Activated naive CD4-positive, alpha-beta T cell treated with anti-CD3 and anti-CD28 coated beads for 36 hours (primary cell): ENCODE results near the gene MRPL23. TPM values are rescaled to one million over a fixed set of nuclear protein-coding genes. Genes with fewer than 3 reads are reported as not detected.

Source experiments
- CTCF ChIA-PET: fragments of 350-600 bp; sonication (Branson Sonifier 250); formaldehyde crosslinking; loops from one replicate; lab custom pipeline; 2021; ENCODE audit warnings: antibody characterized with exemption; lab: Charles Lee
- DNase-seq: peaks from one replicate; pipeline ENCODE4 v3.0.0-alpha.2; 2020
- H3K27ac Mint-ChIP-seq: one replicate; pipeline ENCODE4 v1.8.0; 2021; ENCODE audit warnings: mild to moderate bottlenecking, mixed read lengths
- H3K27me3 Mint-ChIP-seq: one replicate; pipeline ENCODE4 v1.8.0; 2021; ENCODE audit warnings: low read depth, mixed read lengths
- H3K36me3 Mint-ChIP-seq: one replicate; pipeline ENCODE4 v1.8.0; 2021; ENCODE audit warnings: low read depth, mixed read lengths
- H3K4me1 Mint-ChIP-seq: one replicate; pipeline ENCODE4 v1.8.0; 2021; ENCODE audit warnings: low read depth, mixed read lengths
- H3K4me3 Mint-ChIP-seq: one replicate; pipeline ENCODE4 v1.8.0; 2021; ENCODE audit warnings: mild to moderate bottlenecking, moderate library complexity, mixed read lengths
- H3K9me3 Mint-ChIP-seq: one replicate; pipeline ENCODE4 v1.8.0; 2021; ENCODE audit warnings: mixed read lengths
- intact Hi-C: fragments of 100-400 bp; cut with micrococcal nuclease; formaldehyde crosslinking; loops from one replicate; pipeline ENCODE4 v1.15.1; 2023
- total RNA-seq, 2 experiments: library from RNA; stranded (reverse); gene quantifications; one replicate each; pipeline ENCODE4 v1.2.3, GENCODE V29; 2021

Gene MRPL23
- total RNA-seq, 2 experiments from 2014 or later, result 125 to 127 TPM

- Mint-ChIP-seq H3K4me3 (no peak overlapping the region), H3K27me3 (peaks cover 3% of the 10 kb centered on the region), H3K9me3 (peaks cover 3% of the 10 kb centered on the region), H3K36me3 (no peaks in the 10 kb centered on the region), H3K27ac (no peak overlapping the region), H3K4me1 (peaks cover 9% of the 10 kb centered on the region)
- CTCF ChIA-PET, result interaction anchor here (1.0 to 1.5 kb wide), 2 partner anchors 32 to 34 kb away, joined by 3 to 5 read pairs; no protein-coding TSS in a partner anchor
- intact Hi-C loops, result loop anchor here (5.0 kb wide), 1 partner anchor 35 kb away; no protein-coding TSS in a partner anchor
- DNase-seq, result no peak
Observed at GRCh38 chr11:1916986-1917522, 30.1 kb upstream of the MRPL23 start.

GRCh38 chr11:1917523-1918435, 29.4 kb upstream of the MRPL23 start:
- Mint-ChIP-seq H3K4me3 (no peak overlapping the region), H3K27ac (no peak overlapping the region), H3K36me3 (no peaks in the 10 kb centered on the region), H3K9me3 (peaks cover 3% of the 10 kb centered on the region), H3K27me3 (peaks cover 3% of the 10 kb centered on the region), H3K4me1 (peaks cover 10% of the 10 kb centered on the region)
- intact Hi-C loops, result loop anchor here (1.0 to 5.0 kb wide), 2 partner anchors 35 to 80 kb away; no protein-coding TSS in a partner anchor
- no peak for DNase-seq
- CTCF ChIA-PET, result interaction anchor here (1.0 to 1.5 kb wide), 2 partner anchors 31 to 35 kb away, joined by 3 to 5 read pairs; no protein-coding TSS in a partner anchor

- Mint-ChIP-seq H3K27ac (no peak overlapping the region), H3K36me3 (no peaks in the 10 kb centered on the region), H3K4me3 (no peak overlapping the region), H3K4me1 (peaks cover 11% of the 10 kb centered on the region), H3K9me3 (peaks cover 3% of the 10 kb centered on the region), H3K27me3 (peaks cover 3% of the 10 kb centered on the region)
- CTCF ChIA-PET, result interaction anchor here (4.5 kb wide), 1 partner anchor 86 kb away, joined by 13 read pairs; no protein-coding TSS in a partner anchor
- DNase-seq, result no peak
- intact Hi-C loops, result loop anchor here (1.0 to 5.0 kb wide), 2 partner anchors 36 to 81 kb away; no protein-coding TSS in a partner anchor
Observed at GRCh38 chr11:1918436-1919315, 28.5 kb upstream of the MRPL23 start.

- Mint-ChIP-seq H3K27ac (no peak within 1 kb of the TSS), H3K4me1 (peaks cover 11% of the 10 kb centered on the region), H3K27me3 (peaks cover 3% of the 10 kb centered on the region), H3K4me3 (no peak within 1 kb of the TSS), H3K9me3 (peaks cover 3% of the 10 kb centered on the region), H3K36me3 (no peaks in the 10 kb centered on the region)
- DNase-seq, result no peak
- CTCF ChIA-PET, result interaction anchor here (4.5 kb wide), 1 partner anchor 87 kb away, joined by 13 read pairs; no protein-coding TSS in a partner anchor
- intact Hi-C loops, result loop anchor here (5.0 kb wide), 1 partner anchor 37 kb away; no protein-coding TSS in a partner anchor
Observed at GRCh38 chr11:1919391-1920127, 27.6 kb upstream of the MRPL23 start, which contains the start of gene TNNT3. Gene TNNT3, plus strand, starts transcription at chr11:1919703. Its CDS starts 3,172 bp downstream, at chr11:1922875.

- H3K27me3 Mint-ChIP-seq, result no peaks in the 10 kb centered on the region
- H3K4me1 Mint-ChIP-seq, result peaks cover 8% of the 10 kb centered on the region
- no peaks in the 10 kb centered on the region for H3K36me3 Mint-ChIP-seq
- H3K27ac Mint-ChIP-seq, result no peak overlapping the region
- no peaks in the 10 kb centered on the region for H3K9me3 Mint-ChIP-seq
- intact Hi-C loops, result no loop called here
- no peak for DNase-seq
- CTCF ChIA-PET, result interaction anchor here (4.5 kb wide), 1 partner anchor 88 kb away, joined by 13 read pairs; no protein-coding TSS in a partner anchor
- no peak overlapping the region for H3K4me3 Mint-ChIP-seq
Observed at GRCh38 chr11:1920128-1920908, 26.8 kb upstream of the MRPL23 start.

GRCh38 chr11:1920909-1921573, 26.1 kb upstream of the MRPL23 start:
- CTCF ChIA-PET, result interaction anchor here (0.7 to 4.5 kb wide), 6 partner anchors 30 to 231 kb away, joined by 3 to 13 read pairs (median 4); partner anchors contain the start of gene PRR33
- DNase-seq, result no peak

GRCh38 chr11:1921574-1922141, 25.5 kb upstream of the MRPL23 start:
- Mint-ChIP-seq H3K36me3 (no peaks in the 10 kb centered on the region), H3K9me3 (no peaks in the 10 kb centered on the region), H3K4me3 (no peak overlapping the region), H3K27ac (no peak overlapping the region), H3K27me3 (no peaks in the 10 kb centered on the region), H3K4me1 (peaks cover 5% of the 10 kb centered on the region)
- intact Hi-C loops, result no loop called here
- CTCF ChIA-PET, result interaction anchor here (0.7 to 4.5 kb wide), 6 partner anchors 31 to 230 kb away, joined by 3 to 13 read pairs (median 4); partner anchors contain the start of gene PRR33
- DNase-seq, result no peak

More at GRCh38 chr11:1920909-1921573, 26.1 kb upstream of the MRPL23 start:
- Mint-ChIP-seq H3K36me3 (no peaks in the 10 kb centered on the region), H3K4me1 (peaks cover 5% of the 10 kb centered on the region), H3K9me3 (no peaks in the 10 kb centered on the region), H3K27ac (no peak overlapping the region), H3K4me3 (no peak overlapping the region), H3K27me3 (no peaks in the 10 kb centered on the region)
- intact Hi-C loops, result no loop called here

GRCh38 chr11:1922481-1923081, 24.6 kb upstream of the MRPL23 start:
- intact Hi-C loops, result no loop called here
- no peak for DNase-seq
- no peak overlapping the region for H3K27ac Mint-ChIP-seq
- CTCF ChIA-PET, result interaction anchor here (0.7 to 4.5 kb wide), 4 partner anchors 32 to 250 kb away, joined by 3 to 13 read pairs (median 8); partner anchors contain the start of gene PRR33
- no peaks in the 10 kb centered on the region for H3K27me3 Mint-ChIP-seq
- H3K4me1 Mint-ChIP-seq, result peaks cover 2% of the 10 kb centered on the region
- no peaks in the 10 kb centered on the region for H3K9me3 Mint-ChIP-seq
- H3K4me3 Mint-ChIP-seq, result no peak overlapping the region
- H3K36me3 Mint-ChIP-seq, result no peaks in the 10 kb centered on the region

GRCh38 chr11:1923201-1923956, 23.8 kb upstream of the MRPL23 start:
- Mint-ChIP-seq H3K27me3 (no peaks in the 10 kb centered on the region), H3K36me3 (no peaks in the 10 kb centered on the region), H3K27ac (no peak overlapping the region), H3K9me3 (no peaks in the 10 kb centered on the region), H3K4me1 (peaks cover 2% of the 10 kb centered on the region), H3K4me3 (no peak overlapping the region)
- no peak for DNase-seq
- intact Hi-C loops, result no loop called here
- CTCF ChIA-PET, result interaction anchor here (0.6 to 4.5 kb wide), 3 partner anchors 28 to 91 kb away, joined by 3 to 13 read pairs (median 6); no protein-coding TSS in a partner anchor
